SK-N-SH treated with all-trans-retinoic acid at 6 μM for 48 hours (cell line): ENCODE results near the gene CCBE1.

Source experiments
- ATAC-seq: fragments of 200-7000 bp; cut with Tn5 transposase; 3 replicates; pipeline ENCODE4 v1.9.1; 2020; ENCODE audit warnings: mild to moderate bottlenecking, moderate library complexity
- ARNTL ChIP-seq: fragments of 450-650 bp; formaldehyde crosslinking; IDR thresholded peaks from 2 replicates; pipeline ENCODE4 v1.5.0; 2020; ENCODE audit warnings: low read depth, mild to moderate bottlenecking, moderate library complexity, borderline replicate concordance
- CREB5 ChIP-seq: fragments of 250-450 bp; sonication (Bioruptor Pico); IDR thresholded peaks from 2 replicates; pipeline ENCODE4 v1.5.1; 2020; ENCODE audit warnings: low read depth, mild to moderate bottlenecking, moderate library complexity
- CSDC2 ChIP-seq: fragments of 250-450 bp; sonication (Bioruptor Pico); IDR thresholded peaks from 2 replicates; pipeline ENCODE4 v1.5.0; 2020; ENCODE audit warnings: mild to moderate bottlenecking, moderate library complexity
- CSRNP3 ChIP-seq: fragments of 250-450 bp; sonication (Bioruptor Pico); IDR thresholded peaks from 2 replicates; pipeline ENCODE4 v1.5.1; 2021; ENCODE audit warnings: mild to moderate bottlenecking, moderate library complexity
- ISL1 ChIP-seq: fragments of 250-450 bp; sonication (Bioruptor Pico); IDR thresholded peaks from 2 replicates; pipeline ENCODE4 v2.1.2; 2022; ENCODE audit warnings: mild to moderate bottlenecking, moderate library complexity
- OSR1 ChIP-seq: fragments of 250-450 bp; sonication (Bioruptor Pico); IDR thresholded peaks from 2 replicates; pipeline ENCODE4 v1.8.0; 2022; ENCODE audit warnings: moderate library complexity, mild to moderate bottlenecking, inconsistent platforms
- PATZ1 ChIP-seq: fragments of 250-450 bp; sonication (Bioruptor Pico); IDR thresholded peaks from 2 replicates; pipeline ENCODE4 v1.8.0; 2020; ENCODE audit warnings: mild to moderate bottlenecking, moderate library complexity, borderline replicate concordance
- POU6F1 ChIP-seq: fragments of 250-450 bp; sonication (Bioruptor Pico); IDR thresholded peaks from 2 replicates; pipeline ENCODE4 v1.8.0; 2021; ENCODE audit warnings: low read depth, mild to moderate bottlenecking, moderate library complexity, borderline replicate concordance
- PPARA ChIP-seq: fragments of 250-450 bp; sonication (Bioruptor Pico); IDR thresholded peaks from 2 replicates; pipeline ENCODE4 v1.5.0; 2020; ENCODE audit warnings: mild to moderate bottlenecking, borderline replicate concordance
- RARB ChIP-seq: fragments of 250-450 bp; sonication (Bioruptor Pico); IDR thresholded peaks from 2 replicates; pipeline ENCODE4 v1.8.0; 2021; ENCODE audit warnings: mild to moderate bottlenecking, moderate library complexity
- SNAI2 ChIP-seq: fragments of 250-450 bp; sonication (Bioruptor Pico); IDR thresholded peaks from 2 replicates; pipeline ENCODE4 v1.5.0; 2020; ENCODE audit warnings: mild to moderate bottlenecking, moderate library complexity
- TCF4 ChIP-seq: fragments of 250-450 bp; sonication (Bioruptor Pico); IDR thresholded peaks from 2 replicates; pipeline ENCODE4 v1.8.0; 2021; ENCODE audit warnings: mild to moderate bottlenecking, moderate library complexity, borderline replicate concordance
- TOX ChIP-seq: fragments of 250-450 bp; sonication (Bioruptor Pico); IDR thresholded peaks from 2 replicates; pipeline ENCODE4 v1.8.0; 2021; ENCODE audit warnings: mild to moderate bottlenecking, moderate library complexity, borderline replicate concordance
- ZC3H10 ChIP-seq: fragments of 250-450 bp; sonication (Bioruptor Pico); IDR thresholded peaks from 2 replicates; pipeline ENCODE4 v1.5.1; 2021; ENCODE audit warnings: mild to moderate bottlenecking, moderate library complexity
- ZFP3 ChIP-seq: fragments of 250-450 bp; sonication (Bioruptor Pico); IDR thresholded peaks from 2 replicates; pipeline ENCODE4 v1.5.0; 2020; ENCODE audit warnings: mild to moderate bottlenecking, moderate library complexity
- ZFP30 ChIP-seq: fragments of 450-650 bp; formaldehyde crosslinking; IDR thresholded peaks from 2 replicates; pipeline ENCODE4 v1.5.0; 2022; ENCODE audit warnings: mild to moderate bottlenecking, moderate library complexity
- ZNF565 ChIP-seq: fragments of 450-650 bp; formaldehyde crosslinking; conservative IDR thresholded peaks from 2 replicates; pipeline ENCODE4 v1.5.0; 2020; ENCODE audit warnings: low read depth, mild to moderate bottlenecking, moderate library complexity
- ZNF70 ChIP-seq: fragments of 450-650 bp; formaldehyde crosslinking; IDR thresholded peaks from 2 replicates; pipeline ENCODE4 v1.5.0; 2020; ENCODE audit warnings: mild to moderate bottlenecking, moderate library complexity
- TF ChIP-seq, protein P1 (sequence below): fragments of 250-450 bp; sonication (Bioruptor Pico); IDR thresholded peaks from 2 replicates; pipeline ENCODE4 v1.5.0; 2020; ENCODE audit warnings: mild to moderate bottlenecking, moderate library complexity

Gene CCBE1

DNA sequence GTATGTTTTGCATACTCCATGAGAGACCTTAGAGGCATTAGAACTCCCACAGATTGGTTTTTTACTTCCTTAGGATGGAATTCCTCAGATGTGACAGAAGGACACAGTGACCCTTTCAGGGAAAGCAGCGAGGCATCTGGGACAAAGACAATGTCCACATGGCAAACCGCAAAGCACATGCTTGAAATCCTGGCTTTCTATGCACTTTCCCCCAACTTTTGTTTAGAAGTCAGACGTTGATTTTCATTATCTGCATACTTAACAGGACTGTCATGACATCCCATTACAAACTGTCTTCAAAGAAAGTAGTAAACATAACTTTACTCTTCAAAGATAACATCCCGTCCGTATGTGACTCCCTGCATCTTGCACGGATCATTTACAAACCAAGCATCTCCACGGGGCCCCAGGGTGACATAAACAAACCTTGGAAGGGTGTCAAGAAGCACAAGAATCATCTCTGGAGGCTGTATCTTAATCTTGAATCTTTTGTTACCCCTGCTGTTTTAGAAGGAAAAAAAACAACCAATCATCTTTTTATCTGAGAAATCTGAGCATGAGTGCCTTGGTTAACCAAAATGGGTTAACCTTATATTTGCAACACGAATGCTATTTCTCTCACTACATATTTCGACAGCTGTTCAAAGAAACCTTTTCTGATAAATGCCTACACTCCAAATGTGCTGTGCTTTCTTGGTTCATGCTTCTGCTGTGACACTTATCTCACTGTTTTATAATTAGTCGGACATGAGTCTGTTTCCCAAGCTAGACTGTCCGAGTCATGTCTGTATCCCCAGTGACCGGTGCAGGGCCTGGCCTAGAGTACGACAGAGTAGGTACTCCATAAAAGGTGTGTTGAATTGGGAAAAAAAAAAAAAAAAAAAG is 90.8 kb downstream of the CCBE1 start:
- ATAC-seq: no peak
- TF ChIP-seq, protein P1, sequence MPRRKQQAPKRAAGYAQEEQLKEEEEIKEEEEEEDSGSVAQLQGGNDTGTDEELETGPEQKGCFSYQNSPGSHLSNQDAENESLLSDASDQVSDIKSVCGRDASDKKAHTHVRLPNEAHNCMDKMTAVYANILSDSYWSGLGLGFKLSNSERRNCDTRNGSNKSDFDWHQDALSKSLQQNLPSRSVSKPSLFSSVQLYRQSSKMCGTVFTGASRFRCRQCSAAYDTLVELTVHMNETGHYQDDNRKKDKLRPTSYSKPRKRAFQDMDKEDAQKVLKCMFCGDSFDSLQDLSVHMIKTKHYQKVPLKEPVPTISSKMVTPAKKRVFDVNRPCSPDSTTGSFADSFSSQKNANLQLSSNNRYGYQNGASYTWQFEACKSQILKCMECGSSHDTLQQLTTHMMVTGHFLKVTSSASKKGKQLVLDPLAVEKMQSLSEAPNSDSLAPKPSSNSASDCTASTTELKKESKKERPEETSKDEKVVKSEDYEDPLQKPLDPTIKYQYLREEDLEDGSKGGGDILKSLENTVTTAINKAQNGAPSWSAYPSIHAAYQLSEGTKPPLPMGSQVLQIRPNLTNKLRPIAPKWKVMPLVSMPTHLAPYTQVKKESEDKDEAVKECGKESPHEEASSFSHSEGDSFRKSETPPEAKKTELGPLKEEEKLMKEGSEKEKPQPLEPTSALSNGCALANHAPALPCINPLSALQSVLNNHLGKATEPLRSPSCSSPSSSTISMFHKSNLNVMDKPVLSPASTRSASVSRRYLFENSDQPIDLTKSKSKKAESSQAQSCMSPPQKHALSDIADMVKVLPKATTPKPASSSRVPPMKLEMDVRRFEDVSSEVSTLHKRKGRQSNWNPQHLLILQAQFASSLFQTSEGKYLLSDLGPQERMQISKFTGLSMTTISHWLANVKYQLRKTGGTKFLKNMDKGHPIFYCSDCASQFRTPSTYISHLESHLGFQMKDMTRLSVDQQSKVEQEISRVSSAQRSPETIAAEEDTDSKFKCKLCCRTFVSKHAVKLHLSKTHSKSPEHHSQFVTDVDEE (CRISPR knock-in tag): no peak
- TF ChIP-seq CREB5 (CRISPR knock-in tag) (no peak), TCF4 (CRISPR knock-in tag) (no peak), ARNTL (CRISPR knock-in tag) (no peak), PATZ1 (CRISPR knock-in tag) (no peak), ZNF70 (no peak)

- TF ChIP-seq ZC3H10 (CRISPR knock-in tag) (no peak), ZFP30 (CRISPR knock-in tag) (no peak), TCF4 (CRISPR knock-in tag) (no peak), TOX (CRISPR knock-in tag) (no peak), POU6F1 (CRISPR knock-in tag) (no peak), OSR1 (CRISPR knock-in tag) (no peak), ZFP3 (CRISPR knock-in tag) (no peak), RARB (CRISPR knock-in tag) (no peak), ISL1 (CRISPR knock-in tag) (no peak), SNAI2 (CRISPR knock-in tag) (no peak)
- TF ChIP-seq, protein P1 (CRISPR knock-in tag): no peak
- ATAC-seq: no peak
These were observed 91.5 kb downstream of the CCBE1 start for GRCh38 chr18:59605633-59606192.

- ATAC-seq: no peak
- TF ChIP-seq TOX (CRISPR knock-in tag) (no peak), CSRNP3 (CRISPR knock-in tag) (no peak), CSDC2 (CRISPR knock-in tag) (no peak), OSR1 (CRISPR knock-in tag) (no peak), ZNF565 (CRISPR knock-in tag) (no peak), ARNTL (CRISPR knock-in tag) (no peak), RARB (CRISPR knock-in tag) (no peak), TCF4 (CRISPR knock-in tag) (no peak), PATZ1 (CRISPR knock-in tag) (no peak), ISL1 (CRISPR knock-in tag) (no peak), PPARA (no peak)
These were observed 92.3 kb downstream of the CCBE1 start for GRCh38 chr18:59604877-59605276.
